PC-3 (cell line): ENCODE results near the gene ACTN1. TPM values are rescaled to one million over a fixed set of nuclear protein-coding genes. Genes with fewer than 3 reads are reported as not detected.

Experiments used
- ATAC-seq: fragments of 200-7000 bp; cut with Tn5 transposase; 2 replicates; pipeline ENCODE4 v1.9.1; 2020; ENCODE audit warnings: mild to moderate bottlenecking, moderate library complexity
- BruUV-seq: library from RNA; stranded (reverse); fragments of 400-500 nt; replicated peaks from 2 replicates; lab custom pipeline; 2021; lab: Mats Ljungman, UMichigan
- CTCF ChIA-PET: fragments of 300-600 bp; sonication (Branson Sonifier 250); formaldehyde crosslinking; loops from one replicate; lab custom pipeline; 2022; ENCODE audit warnings: antibody characterized with exemption; lab: Charles Lee
- POLR2A ChIA-PET: fragments of 300-600 bp; sonication (Branson Sonifier 250); formaldehyde crosslinking; loops from one replicate; lab custom pipeline; 2022; ENCODE audit warnings: antibody characterized with exemption; ENCODE audit not compliant: unreplicated experiment; lab: Charles Lee
- DNase-seq: peaks from one replicate; pipeline ENCODE4 v3.0.0-alpha.2; 2015
- H2AFZ ChIP-seq: fragments of 300-600 bp; sonication (generic); 2 replicates; pipeline ENCODE4 v1.6.0; 2016; ENCODE audit warnings: antibody characterized with exemption, low read length
- H3F3A ChIP-seq: fragments of 300-600 bp; sonication (generic); one replicate; pipeline ENCODE4 v1.6.0; 2017; ENCODE audit warnings: antibody characterized with exemption, low read length, control low read depth, mild to moderate bottlenecking; ENCODE audit not compliant: unreplicated experiment
- H3K27ac ChIP-seq: fragments of 300-600 bp; sonication (generic); 2 replicates; pipeline ENCODE4 v1.5.1; 2016; ENCODE audit warnings: mild to moderate bottlenecking, low read length
- H3K27me3 ChIP-seq: fragments of 300-600 bp; sonication (generic); 2 replicates; pipeline ENCODE4 v1.6.1; 2016; ENCODE audit warnings: low read length, mixed read lengths
- H3K36me3 ChIP-seq: fragments of 300-600 bp; sonication (generic); 2 replicates; pipeline ENCODE4 v1.6.1; 2016; ENCODE audit warnings: low read depth, mixed run types, low read length, mixed read lengths
- H3K4me1 ChIP-seq: fragments of 300-600 bp; sonication (generic); 2 replicates; pipeline ENCODE4 v1.5.1; 2016; ENCODE audit warnings: low read length; ENCODE audit not compliant: insufficient read depth
- H3K4me2 ChIP-seq: fragments of 300-600 bp; sonication (generic); 2 replicates; pipeline ENCODE4 v1.6.0; 2016; ENCODE audit warnings: low read length
- H3K4me3 ChIP-seq: fragments of 300-600 bp; sonication (generic); 2 replicates; pipeline ENCODE4 v1.5.1; 2016; ENCODE audit warnings: mild to moderate bottlenecking, low read length, mixed read lengths
- H3K79me2 ChIP-seq: fragments of 300-600 bp; sonication (generic); 2 replicates; pipeline ENCODE4 v1.6.1; 2017; ENCODE audit warnings: low read length, mixed read lengths
- H3K9ac ChIP-seq: fragments of 300-600 bp; sonication (generic); 2 replicates; pipeline ENCODE4 v1.6.0; 2016; ENCODE audit warnings: mild to moderate bottlenecking, low read length
- H3K9me2 ChIP-seq: fragments of 300-600 bp; sonication (generic); replicated peaks from 2 replicates; pipeline ENCODE4 v1.6.1; 2016; ENCODE audit warnings: mixed run types, low read length, mixed read lengths
- H3K9me3 ChIP-seq: fragments of 300-600 bp; sonication (generic); 2 replicates; pipeline ENCODE4 v1.6.1; 2016; ENCODE audit warnings: low read length, mixed read lengths
- H4K20me1 ChIP-seq: fragments of 300-600 bp; sonication (generic); 2 replicates; pipeline ENCODE4 v1.6.1; 2016; ENCODE audit warnings: low read length, mixed read lengths
- EZH2 ChIP-seq: fragments of 300-600 bp; sonication (generic); IDR thresholded peaks from one replicate; pipeline ENCODE4 v1.6.1; 2017; ENCODE audit warnings: antibody characterized with exemption, mild to moderate bottlenecking, low read length; ENCODE audit not compliant: unreplicated experiment
- EZH2phosphoT487 ChIP-seq: fragments of 300-600 bp; sonication (generic); IDR thresholded peaks from 2 replicates; pipeline ENCODE4 v1.6.1; 2018; ENCODE audit warnings: mild to moderate bottlenecking, antibody characterized with exemption, low read length, borderline replicate concordance
- intact Hi-C: fragments of 100-400 bp; cut with micrococcal nuclease; formaldehyde crosslinking; loops from 2 replicates; pipeline ENCODE4 v1.9.0; 2023
- total RNA-seq: library from RNA; depleted of rRNA; stranded (reverse); fragments of >200 nt; gene quantifications from 2 replicates; pipeline ENCODE4 v1.2.3, GENCODE V29; 2014
- TF ChIP-seq, protein P1 (sequence below): fragments of 300-600 bp; sonication (generic); conservative IDR thresholded peaks from 2 replicates; pipeline ENCODE4 v1.5.1; 2017; ENCODE audit warnings: antibody characterized with exemption, low read depth, mild to moderate bottlenecking, low read length

The ACTN1 gene
- total RNA-seq, 1 experiment from 2014 or later = 303 TPM

DNA sequence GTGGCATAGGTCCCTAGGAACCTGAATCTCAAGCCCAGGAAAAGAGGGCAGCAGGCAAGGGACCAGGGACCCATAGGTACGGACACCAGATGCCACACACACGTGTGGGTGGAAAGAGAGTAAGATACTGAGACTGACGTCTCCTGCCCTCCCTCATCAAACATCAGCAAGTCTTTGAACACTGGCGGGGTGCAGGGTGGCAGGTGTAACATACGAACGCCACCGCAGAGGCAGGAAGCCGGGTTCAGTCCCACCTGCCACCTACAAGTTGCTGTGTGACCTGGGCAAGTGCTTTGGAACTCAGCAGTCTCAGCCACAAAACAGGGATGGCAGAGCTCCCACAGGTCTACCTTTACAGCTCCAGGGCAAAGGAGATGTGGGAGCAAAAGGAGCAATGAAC lies 11.1 kb downstream of the ACTN1 start:
- POLR2A ChIA-PET = no interaction called here
- Histone ChIP-seq H3K4me1 (peaks cover 48% of the 10 kb centered on the region), H3K4me2 (no peak overlapping the region)

DNA sequence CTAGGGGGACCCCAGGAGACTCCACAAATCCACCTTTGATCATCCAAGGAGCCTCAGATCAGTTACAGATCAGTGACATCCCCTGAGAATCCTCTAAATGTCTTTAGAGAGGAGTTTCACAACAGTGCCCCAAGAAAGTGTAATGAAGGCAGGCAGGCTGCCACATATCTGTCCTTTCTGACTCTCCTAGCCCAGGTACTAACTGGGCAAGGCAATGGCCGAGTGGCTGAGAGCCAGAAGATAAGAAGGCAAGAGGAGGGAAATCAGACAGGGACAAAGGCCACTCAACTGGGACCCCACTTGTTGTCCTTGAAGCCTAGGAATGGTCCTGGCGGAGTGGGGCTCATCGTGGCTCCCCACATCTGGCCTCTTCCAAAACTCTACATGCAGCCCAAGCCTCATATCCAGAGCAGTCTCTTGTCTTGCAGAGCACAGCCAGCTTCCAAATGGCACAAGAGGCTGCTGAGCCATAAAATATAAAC lies 11.6 kb downstream of the ACTN1 start:
- no peak overlapping the region for H3K9ac ChIP-seq
- TF ChIP-seq, protein P1, sequence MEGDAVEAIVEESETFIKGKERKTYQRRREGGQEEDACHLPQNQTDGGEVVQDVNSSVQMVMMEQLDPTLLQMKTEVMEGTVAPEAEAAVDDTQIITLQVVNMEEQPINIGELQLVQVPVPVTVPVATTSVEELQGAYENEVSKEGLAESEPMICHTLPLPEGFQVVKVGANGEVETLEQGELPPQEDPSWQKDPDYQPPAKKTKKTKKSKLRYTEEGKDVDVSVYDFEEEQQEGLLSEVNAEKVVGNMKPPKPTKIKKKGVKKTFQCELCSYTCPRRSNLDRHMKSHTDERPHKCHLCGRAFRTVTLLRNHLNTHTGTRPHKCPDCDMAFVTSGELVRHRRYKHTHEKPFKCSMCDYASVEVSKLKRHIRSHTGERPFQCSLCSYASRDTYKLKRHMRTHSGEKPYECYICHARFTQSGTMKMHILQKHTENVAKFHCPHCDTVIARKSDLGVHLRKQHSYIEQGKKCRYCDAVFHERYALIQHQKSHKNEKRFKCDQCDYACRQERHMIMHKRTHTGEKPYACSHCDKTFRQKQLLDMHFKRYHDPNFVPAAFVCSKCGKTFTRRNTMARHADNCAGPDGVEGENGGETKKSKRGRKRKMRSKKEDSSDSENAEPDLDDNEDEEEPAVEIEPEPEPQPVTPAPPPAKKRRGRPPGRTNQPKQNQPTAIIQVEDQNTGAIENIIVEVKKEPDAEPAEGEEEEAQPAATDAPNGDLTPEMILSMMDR = no peak
- H2AFZ ChIP-seq = no peak overlapping the region
- peaks cover 62% of the 10 kb centered on the region for H3K36me3 ChIP-seq
- no peak for ATAC-seq
- H3K79me2 ChIP-seq = peaks cover 100% of the 10 kb centered on the region
- no peak for DNase-seq
- peaks cover 99% of the 10 kb centered on the region for H4K20me1 ChIP-seq
- H3K4me1 ChIP-seq = peaks cover 53% of the 10 kb centered on the region
- H3K9me3 ChIP-seq = no peaks in the 10 kb centered on the region
- no peak overlapping the region for H3K27ac ChIP-seq
- ChIA-PET CTCF (no interaction called here), POLR2A (no interaction called here)
- intact Hi-C loops = no loop called here
- no peaks in the 10 kb centered on the region for H3K9me2 ChIP-seq
- H3K27me3 ChIP-seq = no peaks in the 10 kb centered on the region
- H3F3A ChIP-seq = no peaks in the 10 kb centered on the region
- H3K4me3 ChIP-seq = no peak overlapping the region
- no peak overlapping the region for H3K4me2 ChIP-seq
- no TSS peak for BruUV-seq

More for the DNA sequence above, 11.1 kb downstream of the ACTN1 start:
- Histone ChIP-seq H3K4me3 (no peak overlapping the region), H4K20me1 (peaks cover 99% of the 10 kb centered on the region), H3F3A (no peaks in the 10 kb centered on the region), H3K27me3 (no peaks in the 10 kb centered on the region), H3K9me3 (no peaks in the 10 kb centered on the region), H2AFZ (no peak overlapping the region), H3K79me2 (peaks cover 100% of the 10 kb centered on the region), H3K9me2 (no peaks in the 10 kb centered on the region), H3K36me3 (peaks cover 67% of the 10 kb centered on the region), H3K27ac (no peak overlapping the region), H3K9ac (no peak overlapping the region)
- BruUV-seq = no TSS peak
- CTCF ChIA-PET = no interaction called here
- intact Hi-C loops = no loop called here
- no peak for TF ChIP-seq EZH2phosphoT487
- TF ChIP-seq, protein P1 = no peak
- TF ChIP-seq EZH2 = no peak
- ATAC-seq = no peak
- no peak for DNase-seq

DNA sequence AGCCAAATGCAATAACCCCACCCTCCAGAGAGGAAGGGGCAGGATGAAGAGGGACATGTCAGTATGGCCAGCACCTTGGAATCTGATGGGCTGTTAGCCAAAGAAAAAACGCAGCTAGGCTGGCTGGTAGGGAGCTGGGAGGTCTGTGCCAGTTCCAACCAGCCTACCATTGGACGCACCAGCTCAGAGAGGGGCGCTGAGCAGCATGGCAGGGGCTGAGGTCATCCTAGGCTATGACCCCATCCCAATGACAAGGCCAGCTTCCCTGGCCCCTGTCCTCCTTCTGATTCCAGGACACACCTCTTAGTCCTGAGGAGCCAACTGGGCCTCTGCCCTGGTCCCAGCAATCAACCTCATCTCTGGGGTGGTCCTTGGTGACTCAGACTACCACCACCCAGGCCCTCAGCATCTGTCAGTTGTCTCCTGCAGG lies 12.2 kb downstream of the ACTN1 start:
- Histone ChIP-seq H3K4me2 (no peak overlapping the region), H4K20me1 (peaks cover 100% of the 10 kb centered on the region), H3K36me3 (peaks cover 56% of the 10 kb centered on the region), H3K4me1 (peaks cover 58% of the 10 kb centered on the region), H3K9ac (no peak overlapping the region), H3K9me2 (no peaks in the 10 kb centered on the region), H3F3A (no peaks in the 10 kb centered on the region), H3K27me3 (no peaks in the 10 kb centered on the region), H3K9me3 (no peaks in the 10 kb centered on the region), H3K27ac (no peak overlapping the region), H2AFZ (no peak overlapping the region), H3K79me2 (peaks cover 100% of the 10 kb centered on the region), H3K4me3 (no peak overlapping the region)
- no peak for ATAC-seq
- no TSS peak for BruUV-seq
- ChIA-PET CTCF (interaction anchor here (0.7 kb wide), 1 partner anchor 27 kb away, joined by 3 read pairs; no protein-coding TSS in a partner anchor), POLR2A (no interaction called here)
- intact Hi-C loops = no loop called here
- no peak for DNase-seq
- TF ChIP-seq, protein P1 = no peak
- TF ChIP-seq EZH2phosphoT487 = no peak
- TF ChIP-seq EZH2 = no peak
